Measurements from ENCODE around the gene CLIC6.

GRCh38 chr21:34691390-34692032 is 22.7 kb downstream of the CLIC6 start:
- no peak for TF ChIP-seq ZBTB20 (tag by site-specific recombination; IDR thresholded peaks at IDR 0.05)
- TF ChIP-seq CTCF (tag by site-specific recombination; IDR thresholded peaks at IDR 0.05), result no peak
- no peak for TF ChIP-seq ZNF660 (tag by site-specific recombination; IDR thresholded peaks at IDR 0.05)
- TF ChIP-seq GLI2 (tag by site-specific recombination; IDR thresholded peaks at IDR 0.05; ENCODE audit: borderline replicate concordance, low read depth), result no peak
- TF ChIP-seq ZNF518A (tag by site-specific recombination; conservative IDR thresholded peaks at IDR 0.05; ENCODE audit: low read depth), result no peak
- no peak for TF ChIP-seq ZBTB11 (tag by site-specific recombination; conservative IDR thresholded peaks at IDR 0.05; ENCODE audit: low read depth)
- TF ChIP-seq PBX3 (CRISPR knock-in tag; IDR thresholded peaks at IDR 0.05), result no peak
- no peak for TF ChIP-seq ZNF175 (tag by site-specific recombination; IDR thresholded peaks at IDR 0.05)
- no peak for TF ChIP-seq ZNF274 (IDR thresholded peaks at IDR 0.05; ENCODE audit: low read length)
- no peak for TF ChIP-seq ZNF274 (tag by site-specific recombination; IDR thresholded peaks at IDR 0.05; ENCODE audit: borderline replicate concordance)
- TF ChIP-seq SP7 (tag by site-specific recombination; IDR thresholded peaks at IDR 0.05), result no peak
- no peak for TF ChIP-seq ZNF555 (tag by site-specific recombination; conservative IDR thresholded peaks at IDR 0.05)
- TF ChIP-seq ZNF449 (tag by site-specific recombination; IDR thresholded peaks at IDR 0.05), result no peak
- TF ChIP-seq ZNF324 (tag by site-specific recombination; IDR thresholded peaks at IDR 0.05), result no peak

Measured in HEK293 (cell line).